Lower lobe of right lung (tissue), 2 donors: Measurements from ENCODE around the gene NFIA. TPM values are rescaled to one million over a fixed set of nuclear protein-coding genes. Genes with fewer than 3 reads are reported as not detected.

ENCODE experiments used
- ATAC-seq, 2 donors: fragments of 200-7000 bp; cut with Tn5 transposase; one replicate each; pipeline ENCODE4 v1.9.1; 2020 to 2022; ENCODE audit warnings: mild to moderate bottlenecking in 2 of 2, moderate library complexity in 2 of 2
- DNase-seq: peaks from one replicate; pipeline ENCODE4 v3.0.0-alpha.2; 2020
- H3K27ac ChIP-seq: fragments of 200-600 bp; one replicate; pipeline ENCODE4 v1.8.0; 2022
- H3K27me3 ChIP-seq: fragments of 200-600 bp; one replicate; pipeline ENCODE4 v1.8.0; 2022; ENCODE audit warnings: low read depth
- H3K36me3 ChIP-seq: fragments of 200-600 bp; one replicate; pipeline ENCODE4 v1.8.0; 2022; ENCODE audit warnings: mild to moderate bottlenecking
- H3K4me1 ChIP-seq: fragments of 200-600 bp; one replicate; pipeline ENCODE4 v1.8.0; 2022
- H3K4me3 ChIP-seq: fragments of 200-600 bp; one replicate; pipeline ENCODE4 v1.8.0; 2022; ENCODE audit warnings: mild to moderate bottlenecking
- H3K9me3 ChIP-seq: fragments of 200-600 bp; one replicate; pipeline ENCODE4 v1.8.0; 2022
- CTCF ChIP-seq: fragments of 200-600 bp; IDR thresholded peaks from one replicate; pipeline ENCODE4 v1.8.0; 2022; ENCODE audit warnings: antibody characterized with exemption, mild to moderate bottlenecking
- intact Hi-C: fragments of 100-400 bp; cut with DNase I; formaldehyde crosslinking; loops from one replicate; pipeline ENCODE4 v1.11.0; 2022
- total RNA-seq: library from RNA; stranded (reverse); fragmentation: NEBNext Ultra II Directional; extraction: Animal tissue kit (Norgen Biotek cat#: 25700); gene quantifications from one replicate; pipeline ENCODE4 v1.2.1, GENCODE V29; 2021
- donor health status: DM: no; HTN: yes; CAD: no; lungs with severe emphysema.

NFIA gene
- total RNA-seq, 1 donor from 2014 or later: 70.0 TPM

GRCh38 chr1:61433646-61434045 is 351.3 kb downstream of the NFIA start:
- Histone ChIP-seq H3K4me1 (no peaks in the 10 kb centered on the region), H3K36me3 (no peaks in the 10 kb centered on the region), H3K27ac (no peak overlapping the region), H3K27me3 (no peaks in the 10 kb centered on the region), H3K9me3 (no peaks in the 10 kb centered on the region), H3K4me3 (no peak overlapping the region)
- DNase-seq: no peak
- TF ChIP-seq CTCF: no peak
- ATAC-seq: no peak
- intact Hi-C loops: no loop called here

GRCh38 chr1:61434276-61434675 is 351.9 kb downstream of the NFIA start:
- ATAC-seq (no peak), DNase-seq (no peak)
- Histone ChIP-seq H3K4me3 (no peak overlapping the region), H3K4me1 (no peaks in the 10 kb centered on the region), H3K27ac (no peak overlapping the region), H3K36me3 (no peaks in the 10 kb centered on the region), H3K27me3 (no peaks in the 10 kb centered on the region), H3K9me3 (no peaks in the 10 kb centered on the region)
- no peak for TF ChIP-seq CTCF
- intact Hi-C loops: no loop called here

DNA sequence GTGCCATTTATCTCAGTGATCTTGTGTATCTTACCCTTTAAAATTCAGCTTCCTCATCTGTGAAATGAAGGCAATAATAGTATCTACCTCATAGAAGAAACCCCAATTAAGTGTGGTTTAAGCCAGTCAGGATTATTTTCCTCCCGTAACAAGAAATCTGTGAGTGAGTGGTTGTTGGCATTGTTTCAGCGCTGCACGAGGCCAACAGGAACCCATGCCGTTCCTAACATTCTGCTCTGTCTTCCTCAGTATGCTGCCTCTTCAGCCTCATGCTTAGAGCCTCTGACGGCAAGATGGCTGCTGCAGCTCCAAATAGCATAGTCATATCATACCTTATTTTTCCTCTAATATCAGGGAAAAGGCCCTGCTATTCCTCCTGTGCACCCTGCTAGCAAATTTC is 352.9 kb downstream of the NFIA start:
- no peaks in the 10 kb centered on the region for H3K27me3 ChIP-seq
- H3K27ac ChIP-seq: no peak overlapping the region
- intact Hi-C loops: no loop called here
- TF ChIP-seq CTCF: no peak
- no peak for ATAC-seq
- no peaks in the 10 kb centered on the region for H3K36me3 ChIP-seq
- DNase-seq: no peak
- no peak overlapping the region for H3K4me3 ChIP-seq
- H3K9me3 ChIP-seq: no peaks in the 10 kb centered on the region
- H3K4me1 ChIP-seq: no peaks in the 10 kb centered on the region

GRCh38 chr1:61436016-61436415 is 353.7 kb downstream of the NFIA start:
- H3K27me3 ChIP-seq: no peaks in the 10 kb centered on the region
- no peak overlapping the region for H3K4me3 ChIP-seq
- no peaks in the 10 kb centered on the region for H3K4me1 ChIP-seq
- DNase-seq (no peak), ATAC-seq (no peak)
- intact Hi-C loops: no loop called here
- H3K9me3 ChIP-seq: no peaks in the 10 kb centered on the region
- no peak overlapping the region for H3K27ac ChIP-seq
- TF ChIP-seq CTCF: no peak
- H3K36me3 ChIP-seq: no peaks in the 10 kb centered on the region

DNA sequence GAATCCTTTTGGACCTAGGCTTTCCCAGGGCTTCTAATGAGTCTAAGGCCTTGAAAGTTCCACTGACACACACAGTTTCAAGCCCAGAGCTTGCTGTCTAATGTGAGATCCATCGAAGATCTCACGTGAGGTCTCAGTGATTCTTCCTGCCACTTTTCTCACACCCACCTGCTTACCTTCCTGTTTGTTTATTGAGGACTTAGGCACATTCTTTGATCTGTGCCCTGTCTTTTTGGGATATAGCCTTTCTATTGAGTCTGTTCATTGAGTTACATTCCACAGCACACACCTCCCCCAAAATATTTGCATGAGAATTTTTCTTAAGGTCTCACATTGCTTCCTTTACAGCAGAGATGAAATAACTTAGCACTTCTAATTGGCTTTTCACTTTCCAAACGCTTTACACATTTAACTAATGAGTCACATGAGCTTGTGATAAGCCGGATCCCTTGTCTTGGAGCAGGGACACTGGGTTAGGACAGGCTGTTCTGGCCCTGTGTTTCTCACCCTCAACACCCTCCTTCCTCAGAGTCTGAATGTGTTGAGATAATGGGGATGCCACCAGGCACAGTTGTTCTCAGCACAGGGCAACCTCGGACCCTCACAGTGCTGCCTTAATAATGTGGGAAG is 354.2 kb downstream of the NFIA start:
- peak in 1 of 2 donors; percentile 29 for ATAC-seq
- Histone ChIP-seq H3K4me1 (no peaks in the 10 kb centered on the region), H3K36me3 (no peaks in the 10 kb centered on the region), H3K27me3 (no peaks in the 10 kb centered on the region), H3K4me3 (no peak overlapping the region), H3K9me3 (no peaks in the 10 kb centered on the region), H3K27ac (no peak overlapping the region)
- no peak for DNase-seq
- no peak for TF ChIP-seq CTCF
- intact Hi-C loops: no loop called here

GRCh38 chr1:61439234-61439633 is 356.9 kb downstream of the NFIA start:
- TF ChIP-seq CTCF: no peak
- Histone ChIP-seq H3K27ac (no peak overlapping the region), H3K4me3 (no peak overlapping the region), H3K9me3 (no peaks in the 10 kb centered on the region), H3K4me1 (peaks cover 19% of the 10 kb centered on the region), H3K27me3 (no peaks in the 10 kb centered on the region), H3K36me3 (no peaks in the 10 kb centered on the region)
- ATAC-seq: no peak
- intact Hi-C loops: no loop called here
- DNase-seq: no peak
